HG02623 (cell line): Measurements from ENCODE around the gene THSD4.
"Not testable (repeated sequence)": the region's sequence is repeated elsewhere in the genome, so short reads cannot be mapped to it uniquely, and the experiment has no call there.

Experiments
- ATAC-seq: cut with Tn5 transposase; IDR thresholded peaks from one replicate; pipeline ENCODE4 v1.9.1; 2021; ENCODE audit warnings: moderate library complexity; ENCODE audit not compliant: unreplicated experiment

Gene THSD4

DNA sequence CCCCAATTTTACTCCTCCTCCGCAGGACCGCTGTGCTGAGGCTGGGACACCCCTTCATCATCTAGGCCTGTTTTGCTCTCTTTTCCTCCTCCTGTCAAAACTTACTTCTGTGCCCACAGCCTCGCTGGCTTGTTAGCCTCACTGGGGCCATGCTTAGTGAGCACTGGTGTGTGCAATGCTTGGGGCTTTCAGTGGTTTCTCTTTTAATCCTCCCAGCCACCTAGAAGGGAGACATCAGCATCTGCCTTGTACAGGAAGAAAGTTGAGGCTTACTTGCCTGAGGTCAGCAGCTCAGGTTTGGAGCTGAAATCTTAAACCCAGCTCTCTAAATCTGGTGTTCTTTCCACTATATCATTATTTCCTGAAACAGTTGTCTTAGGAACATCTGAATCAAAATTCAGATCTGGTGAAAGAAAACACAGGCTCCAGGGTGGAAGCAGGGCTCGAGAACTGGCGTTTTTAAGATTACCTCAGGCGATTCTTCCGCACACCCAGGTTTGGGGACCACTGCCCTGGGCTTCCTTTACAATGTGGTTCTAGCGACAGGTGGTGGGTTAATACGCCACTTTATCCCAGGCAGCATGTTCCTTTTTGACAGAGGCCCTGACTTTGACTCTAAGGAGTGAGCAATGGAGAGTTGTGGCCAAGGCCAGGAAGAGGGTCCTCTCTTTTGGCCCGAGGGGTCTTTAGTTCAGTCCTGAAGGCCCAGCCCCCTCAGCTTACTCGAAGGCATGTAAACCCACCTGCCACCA, 3.8 kb downstream of the THSD4 start:
- ATAC-seq: no peak

DNA sequence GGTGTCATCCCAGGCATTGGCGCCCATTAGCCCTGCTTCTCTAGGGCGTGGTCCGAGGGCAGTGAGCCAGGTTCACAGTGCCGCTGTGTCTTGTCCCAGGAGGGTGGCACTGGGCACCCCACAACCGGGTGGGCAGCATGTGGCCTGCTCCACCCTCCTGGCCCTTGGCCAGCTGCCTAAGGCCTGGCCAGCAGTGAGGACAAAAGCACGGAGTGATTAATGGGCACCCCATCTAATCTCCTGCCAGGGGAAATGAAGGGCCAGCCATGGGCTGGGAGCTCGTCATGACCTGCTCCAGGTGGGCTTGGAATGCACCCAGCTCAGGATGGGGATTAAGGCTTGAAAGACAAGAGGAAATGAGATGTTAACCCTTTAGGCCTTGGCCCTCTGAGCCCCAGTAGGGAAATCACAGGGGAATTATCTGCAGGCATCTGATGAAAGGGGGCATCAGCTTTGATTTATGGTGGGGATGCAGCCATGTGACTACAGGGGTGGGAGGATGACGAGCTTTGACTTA, 5.2 kb downstream of the THSD4 start:
- ATAC-seq: no peak

DNA sequence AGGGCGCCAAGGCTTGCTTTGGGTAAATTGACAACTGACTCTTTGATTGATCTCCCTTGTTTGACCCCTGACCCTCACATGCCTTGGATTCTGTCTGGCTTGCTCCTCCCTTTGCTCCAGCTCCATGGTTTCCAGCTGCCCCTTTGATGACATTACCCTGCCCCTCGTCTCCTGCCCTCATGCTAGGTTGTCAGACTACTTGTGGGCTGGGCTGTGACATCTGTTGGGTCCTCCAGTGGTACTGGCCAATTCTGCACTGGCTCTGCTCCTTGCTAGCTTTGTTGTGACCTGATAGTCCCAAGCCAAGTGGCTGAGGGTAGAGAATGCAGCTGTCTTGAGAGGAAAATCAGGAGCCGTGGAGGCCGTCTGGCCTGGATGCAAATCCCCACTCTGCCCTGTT, 6.2 kb downstream of the THSD4 start:
- no peak for ATAC-seq

DNA sequence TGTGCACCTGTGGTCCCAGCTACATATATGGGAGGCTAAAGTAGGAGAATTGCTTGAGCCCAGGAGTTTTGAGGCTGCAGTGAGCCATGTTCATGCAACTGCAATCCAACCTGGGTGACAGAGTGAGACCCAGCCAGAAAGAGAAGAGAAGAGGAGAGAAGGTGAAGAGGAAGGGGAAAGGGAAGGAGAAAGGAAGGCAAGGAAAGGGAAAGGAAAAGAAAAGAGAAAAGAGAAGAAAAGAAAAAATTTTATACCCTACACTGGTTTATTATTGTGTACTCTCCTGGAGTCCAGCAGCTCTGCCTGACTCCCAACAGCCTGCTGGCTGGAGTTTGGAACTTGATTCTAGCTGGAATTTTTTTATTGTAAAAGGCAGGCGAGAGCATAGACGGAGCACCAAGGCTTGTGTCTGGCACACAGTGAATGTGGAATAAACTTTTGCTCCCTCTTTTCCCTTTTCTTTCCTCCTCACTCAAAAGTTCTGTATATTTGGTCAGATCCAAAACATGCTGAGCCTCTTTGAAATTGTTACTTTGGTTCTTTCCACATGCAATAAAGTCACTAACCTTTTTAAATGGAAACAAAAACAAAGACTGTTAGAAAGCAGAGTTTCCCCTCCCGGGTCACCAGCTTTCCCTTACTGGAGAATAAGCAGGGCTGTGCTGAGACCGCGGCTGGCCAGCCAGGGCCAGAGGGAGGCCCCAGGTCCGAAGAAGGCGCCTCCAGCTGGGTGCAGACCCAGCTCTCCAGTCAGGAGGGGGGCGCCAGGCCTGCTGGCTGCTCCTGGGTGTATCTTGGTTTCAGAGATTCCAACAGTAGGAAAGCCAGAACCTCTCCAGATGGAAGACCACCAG, 9.9 kb downstream of the THSD4 start:
- no peak for ATAC-seq

DNA sequence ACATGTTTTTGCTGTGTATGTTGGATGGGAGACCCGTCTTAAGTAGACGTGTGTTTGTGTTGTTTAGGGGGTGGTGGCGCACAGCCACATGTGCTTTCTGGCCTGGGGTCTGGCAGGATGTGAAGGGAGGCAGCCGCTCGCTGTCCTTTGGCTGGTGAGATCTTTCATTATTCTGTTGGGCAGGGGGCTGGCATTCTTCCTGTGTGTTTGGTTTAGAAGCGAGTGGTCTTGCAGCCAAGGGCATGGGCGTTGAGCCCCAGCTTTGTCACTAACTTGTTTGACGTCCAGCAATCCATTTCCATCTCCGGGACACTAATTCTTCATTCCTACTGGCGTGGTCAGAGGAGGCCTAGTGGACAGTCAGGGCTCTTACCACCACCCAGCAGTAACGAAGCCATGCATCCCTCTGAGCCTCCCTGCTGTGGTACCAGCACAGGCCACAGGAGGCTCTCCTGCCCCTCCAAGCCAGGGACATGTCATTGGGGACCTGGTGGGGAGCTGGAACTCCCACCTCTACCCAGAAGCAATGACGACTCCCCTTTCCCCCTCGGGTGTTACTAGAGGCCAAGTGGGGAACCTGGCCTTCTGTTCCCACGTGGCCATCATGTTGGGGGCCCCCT, 10.7 kb downstream of the THSD4 start:
- no peak for ATAC-seq

DNA sequence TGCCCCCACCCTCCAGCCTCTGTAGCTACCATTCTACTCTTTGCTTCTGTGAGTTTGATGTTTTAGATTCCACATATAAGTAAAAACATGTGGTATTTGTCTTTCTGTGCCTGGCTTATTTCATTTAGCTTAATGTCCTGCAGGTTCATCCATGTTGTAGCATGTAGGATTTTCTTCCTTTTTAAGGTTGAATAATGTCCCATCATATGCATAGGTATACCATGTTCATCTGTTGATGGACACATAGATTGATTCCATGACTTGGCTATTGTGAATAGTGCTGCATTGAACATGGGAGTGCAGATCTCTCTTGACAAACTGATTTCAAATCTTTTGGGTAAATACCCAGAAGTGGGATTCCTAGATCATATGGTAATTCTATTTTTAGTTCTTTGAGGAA, 11.8 kb downstream of the THSD4 start:
- ATAC-seq: no peak

DNA sequence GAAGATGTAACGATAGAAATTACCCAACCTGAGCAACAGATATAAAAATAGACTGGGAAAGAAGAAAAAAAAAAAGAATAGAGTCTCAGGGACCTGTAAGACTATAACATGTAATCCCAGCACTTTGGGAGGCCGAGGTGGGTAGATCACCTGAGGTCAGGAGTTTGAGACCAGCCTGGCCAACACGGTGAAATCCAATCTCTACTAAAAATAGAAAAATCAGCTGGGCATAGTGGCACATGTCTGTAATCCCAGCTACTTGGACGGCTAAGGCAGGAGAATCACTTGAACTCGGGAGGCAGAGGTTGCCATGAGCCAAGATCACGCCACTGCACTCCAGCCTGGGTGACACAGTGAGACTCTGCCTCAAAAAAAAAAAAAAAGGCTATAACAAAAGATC, 12.9 kb downstream of the THSD4 start:
- not testable (repeated sequence) for ATAC-seq

DNA sequence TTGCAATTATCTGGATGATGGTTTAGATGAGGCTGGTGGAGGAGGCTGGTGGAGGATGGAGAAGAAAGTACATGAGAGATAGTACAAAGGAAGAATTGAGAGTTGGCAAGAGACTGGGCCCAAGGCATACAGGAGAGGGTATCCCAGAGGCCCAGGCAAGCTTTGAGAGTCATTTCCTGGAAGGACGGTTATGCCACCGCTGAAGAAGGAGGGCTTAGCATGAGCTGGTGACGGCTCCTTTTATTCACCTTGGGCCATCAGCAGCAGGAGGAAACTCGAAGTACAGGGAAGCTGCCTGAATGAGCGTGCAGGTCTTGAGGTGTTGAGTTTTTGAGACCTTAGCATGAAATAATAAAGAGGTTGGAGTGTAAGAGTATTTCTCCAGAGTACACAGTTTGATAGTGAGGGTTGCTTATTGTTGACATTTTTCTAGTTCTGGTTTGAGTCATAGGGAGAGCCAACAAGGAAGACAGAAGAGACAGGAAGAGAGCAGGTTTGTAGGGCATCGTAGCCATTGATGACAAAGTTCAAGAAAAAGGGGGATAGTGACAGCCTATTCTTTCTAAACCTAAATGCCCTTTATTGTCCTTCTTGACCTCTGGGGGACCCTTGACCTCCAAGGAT, 13.8 kb downstream of the THSD4 start:
- no peak for ATAC-seq

DNA sequence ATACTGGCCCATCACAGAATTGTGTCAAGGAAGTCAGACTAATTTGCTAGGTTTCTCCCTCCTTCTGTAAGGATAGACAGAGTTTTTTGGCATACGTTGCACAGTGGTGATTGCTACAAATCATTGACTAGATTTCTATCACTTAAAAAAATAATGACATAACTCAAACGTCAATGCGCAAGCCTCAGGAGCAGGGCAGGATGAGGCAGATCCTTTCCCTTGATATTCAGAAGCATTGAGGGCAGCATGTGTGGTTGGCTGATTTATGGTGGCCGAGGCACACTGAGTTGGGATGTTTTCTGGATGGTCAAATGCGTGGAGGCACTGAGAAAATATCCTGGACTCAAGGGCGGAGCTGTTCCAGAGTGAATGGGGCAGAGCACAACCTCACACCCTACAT, 14.4 kb downstream of the THSD4 start:
- ATAC-seq: no peak

DNA sequence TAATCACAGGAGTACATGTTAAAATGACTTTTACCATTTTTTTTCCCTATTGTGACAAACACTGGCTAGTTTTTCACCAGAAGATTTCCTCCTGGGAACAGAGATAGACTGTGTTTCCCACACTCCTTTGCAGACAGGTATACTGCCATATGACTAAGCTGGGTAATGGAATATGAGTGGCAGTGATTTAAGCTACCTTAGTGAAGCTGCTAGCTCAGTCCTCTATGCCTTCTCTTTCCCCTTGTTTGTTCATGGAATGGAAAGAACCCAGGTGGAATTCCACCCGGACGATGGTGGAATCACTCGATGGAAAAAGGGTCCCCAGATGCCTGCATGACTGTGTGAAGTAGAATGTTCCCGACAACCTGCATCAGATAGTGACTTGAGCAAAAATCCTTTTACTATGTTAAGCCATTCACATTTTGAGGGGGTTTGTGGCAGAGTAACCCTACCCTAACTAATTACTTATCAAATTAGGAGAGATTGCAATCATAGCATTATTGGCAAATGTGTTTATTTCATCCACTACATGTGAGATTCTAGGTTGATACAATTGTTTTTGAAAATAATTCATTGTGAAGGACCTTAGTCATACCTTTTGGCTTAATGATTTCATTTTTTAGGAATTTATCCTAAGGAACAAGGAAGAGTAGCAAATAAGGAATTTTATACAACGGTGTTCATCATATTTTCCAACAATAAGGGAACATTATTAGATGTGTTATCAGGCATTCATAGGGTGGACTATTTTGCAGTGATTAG, 16.5 kb downstream of the THSD4 start:
- no peak for ATAC-seq

DNA sequence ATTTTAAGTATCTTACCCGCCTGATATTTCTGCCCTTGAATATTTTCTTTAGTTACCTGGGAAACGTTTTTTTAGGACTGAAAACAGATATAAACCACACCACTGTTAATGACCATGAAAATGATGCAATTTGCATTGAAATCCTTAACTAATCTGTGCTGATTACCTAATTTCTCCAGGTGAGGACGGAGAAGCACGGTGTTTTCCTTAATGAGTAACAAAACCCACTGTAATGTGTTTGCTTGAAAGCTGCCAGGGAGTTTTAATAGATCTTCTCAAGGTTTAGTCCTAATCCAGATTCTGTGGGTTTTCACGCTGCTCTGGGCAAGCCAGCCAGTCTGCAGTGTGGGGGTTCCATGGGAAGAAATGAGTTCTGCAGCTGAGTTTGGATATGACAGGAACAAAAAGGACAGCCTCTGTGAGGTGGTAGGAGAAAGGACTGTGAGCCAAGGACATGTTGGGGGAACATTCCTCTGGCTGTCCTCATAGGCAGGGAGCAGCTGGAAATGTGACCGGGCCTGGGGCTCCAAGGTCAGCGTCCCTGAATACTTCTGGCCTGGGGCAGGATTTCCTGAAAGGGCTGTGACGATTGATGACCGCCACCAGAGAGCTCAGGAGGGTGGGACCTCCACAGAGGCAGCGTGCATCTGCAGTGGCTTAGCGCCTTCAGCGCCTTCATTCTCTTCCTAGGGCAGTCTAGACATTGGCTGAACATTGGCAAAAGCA, 18.6 kb downstream of the THSD4 start:
- no peak for ATAC-seq

DNA sequence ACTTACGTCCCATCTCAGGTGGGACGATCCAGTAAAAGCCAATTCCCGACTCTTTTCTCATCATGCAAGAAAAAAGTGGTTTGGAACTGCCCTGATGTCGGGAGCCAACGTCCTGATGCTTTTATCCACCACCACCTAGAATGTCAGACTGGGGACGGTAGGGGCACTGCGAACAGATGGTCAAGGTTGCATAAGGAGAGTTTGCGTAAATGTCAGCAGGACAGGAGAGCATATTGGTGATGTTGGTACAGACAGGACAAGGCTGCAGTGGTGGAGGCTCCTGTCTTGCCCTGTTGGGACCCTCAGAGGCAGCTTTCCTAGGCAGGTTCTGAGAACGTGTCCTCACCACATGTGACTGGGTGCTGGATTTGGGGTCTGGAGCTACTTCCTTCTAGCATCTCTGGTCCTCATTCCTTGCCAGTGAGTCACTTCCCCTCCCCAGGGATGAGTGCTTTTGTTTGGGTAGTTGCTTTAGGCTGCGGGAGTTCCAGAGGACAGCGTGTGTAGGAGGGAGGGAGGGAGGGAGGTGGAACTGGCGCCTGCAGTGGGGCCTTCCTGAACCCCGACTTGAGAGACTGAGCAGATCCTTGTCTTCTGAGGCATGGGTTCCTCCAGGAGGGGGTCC, 21.0 kb downstream of the THSD4 start:
- ATAC-seq: no peak

DNA sequence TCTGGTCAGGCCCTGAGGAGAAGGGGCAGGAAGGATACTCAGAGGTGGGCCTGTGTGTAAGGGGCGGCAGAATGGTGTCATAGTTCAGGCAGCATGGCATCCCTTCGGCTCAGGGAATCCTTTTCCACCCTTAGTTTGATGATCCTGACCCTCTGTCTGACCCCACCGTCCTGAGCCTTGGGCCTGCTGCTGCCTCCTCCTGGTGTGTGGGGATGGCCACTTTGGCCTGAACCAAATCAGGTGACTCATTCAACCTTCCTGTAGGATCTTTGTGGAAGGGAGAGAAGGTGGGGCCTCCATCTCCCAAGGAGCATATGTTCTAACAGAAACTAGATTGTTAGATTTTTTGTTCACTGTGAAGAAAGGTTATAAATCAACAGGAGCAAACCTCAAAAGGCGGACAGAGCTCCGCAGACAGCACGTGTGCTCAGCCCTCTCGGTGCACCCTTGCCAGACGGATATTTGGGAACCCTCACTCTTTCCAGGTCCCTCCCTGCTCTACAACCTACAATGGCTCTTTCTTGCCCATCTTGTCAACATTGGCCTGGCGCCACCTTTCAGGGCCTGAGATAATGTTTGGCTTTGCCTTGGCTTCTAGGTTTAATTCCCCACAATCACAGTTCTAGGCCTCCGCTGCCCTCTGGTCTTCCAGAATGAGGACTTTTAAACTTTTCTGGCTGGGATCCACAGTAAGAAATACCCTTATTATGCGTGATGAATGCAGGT, 21.7 kb downstream of the THSD4 start:
- no peak for ATAC-seq

DNA sequence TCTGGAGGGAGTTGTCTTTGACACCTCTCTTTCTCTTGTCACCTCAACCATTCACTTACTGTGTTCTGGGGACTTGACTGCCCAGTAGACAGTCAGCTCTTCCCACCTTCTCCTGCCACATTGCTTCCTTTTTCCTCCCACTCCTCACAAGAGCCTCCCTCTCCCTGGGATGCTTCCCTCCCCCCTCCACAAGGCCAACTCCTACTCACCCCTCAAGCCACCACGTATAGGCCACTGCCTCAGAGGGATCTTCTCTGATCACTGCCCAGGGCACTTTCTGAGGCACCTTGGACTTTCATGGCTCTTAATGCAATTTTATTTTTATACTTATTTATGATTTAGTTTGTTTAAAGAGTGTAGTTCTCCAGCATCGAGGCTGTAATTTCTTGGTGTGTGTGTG, 23.2 kb downstream of the THSD4 start:
- no peak for ATAC-seq

DNA sequence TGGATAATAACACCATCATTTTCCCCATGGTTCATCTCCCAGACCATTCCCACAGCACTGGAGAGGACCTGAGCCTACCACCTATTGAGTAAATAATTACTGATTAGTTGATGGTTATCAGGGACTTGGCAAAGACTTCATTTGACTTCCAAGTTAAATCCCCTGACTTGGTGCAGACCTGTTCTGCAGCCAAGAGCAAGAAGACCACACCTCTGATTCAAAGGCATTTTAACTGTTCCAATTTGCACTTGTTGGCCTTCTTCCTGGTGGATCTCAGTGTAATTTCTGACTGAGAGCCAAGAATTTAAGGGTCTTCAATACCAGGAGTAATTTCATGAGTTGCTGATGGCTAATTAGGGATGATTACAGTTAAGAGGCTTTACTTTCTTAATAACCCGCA, 24.0 kb downstream of the THSD4 start:
- no peak for ATAC-seq

DNA sequence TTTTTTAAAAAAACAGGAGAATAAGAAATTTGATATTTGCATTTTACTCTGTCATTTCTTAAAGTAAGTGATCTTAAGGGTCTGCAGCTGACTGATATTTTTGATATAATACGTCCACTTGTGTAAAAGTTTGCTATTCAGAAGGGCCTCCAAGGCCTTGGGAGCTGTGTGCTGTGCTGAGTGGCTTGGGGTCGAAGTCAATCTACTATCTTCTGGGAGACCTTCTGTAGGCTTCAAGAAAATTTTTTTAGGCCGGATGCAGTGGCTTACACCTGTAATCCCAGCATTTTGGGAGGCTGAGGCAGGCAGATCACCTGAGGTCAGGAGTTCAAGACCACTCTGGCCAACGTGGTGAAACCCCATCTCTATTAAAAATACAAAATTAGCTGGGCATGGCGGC, 26.3 kb downstream of the THSD4 start:
- ATAC-seq: no peak

DNA sequence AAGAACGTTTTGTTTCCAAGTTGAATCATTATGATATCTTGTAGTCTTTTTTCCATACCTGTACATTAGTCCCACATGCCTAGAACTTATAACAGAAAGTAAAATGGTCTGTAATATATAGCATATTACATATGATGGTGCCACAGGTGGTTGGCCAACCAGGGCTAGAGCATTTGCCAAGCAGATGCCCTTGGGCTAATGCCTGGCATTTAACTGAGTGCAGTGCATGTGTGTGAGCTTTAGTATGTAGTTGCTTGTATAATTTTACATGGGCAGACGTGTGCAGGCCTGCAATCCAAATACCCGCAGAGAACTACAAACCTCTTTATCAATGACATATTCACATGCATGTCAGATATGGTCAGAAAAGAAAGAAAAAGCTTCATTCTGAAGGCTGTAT, 27.5 kb downstream of the THSD4 start:
- ATAC-seq: no peak

DNA sequence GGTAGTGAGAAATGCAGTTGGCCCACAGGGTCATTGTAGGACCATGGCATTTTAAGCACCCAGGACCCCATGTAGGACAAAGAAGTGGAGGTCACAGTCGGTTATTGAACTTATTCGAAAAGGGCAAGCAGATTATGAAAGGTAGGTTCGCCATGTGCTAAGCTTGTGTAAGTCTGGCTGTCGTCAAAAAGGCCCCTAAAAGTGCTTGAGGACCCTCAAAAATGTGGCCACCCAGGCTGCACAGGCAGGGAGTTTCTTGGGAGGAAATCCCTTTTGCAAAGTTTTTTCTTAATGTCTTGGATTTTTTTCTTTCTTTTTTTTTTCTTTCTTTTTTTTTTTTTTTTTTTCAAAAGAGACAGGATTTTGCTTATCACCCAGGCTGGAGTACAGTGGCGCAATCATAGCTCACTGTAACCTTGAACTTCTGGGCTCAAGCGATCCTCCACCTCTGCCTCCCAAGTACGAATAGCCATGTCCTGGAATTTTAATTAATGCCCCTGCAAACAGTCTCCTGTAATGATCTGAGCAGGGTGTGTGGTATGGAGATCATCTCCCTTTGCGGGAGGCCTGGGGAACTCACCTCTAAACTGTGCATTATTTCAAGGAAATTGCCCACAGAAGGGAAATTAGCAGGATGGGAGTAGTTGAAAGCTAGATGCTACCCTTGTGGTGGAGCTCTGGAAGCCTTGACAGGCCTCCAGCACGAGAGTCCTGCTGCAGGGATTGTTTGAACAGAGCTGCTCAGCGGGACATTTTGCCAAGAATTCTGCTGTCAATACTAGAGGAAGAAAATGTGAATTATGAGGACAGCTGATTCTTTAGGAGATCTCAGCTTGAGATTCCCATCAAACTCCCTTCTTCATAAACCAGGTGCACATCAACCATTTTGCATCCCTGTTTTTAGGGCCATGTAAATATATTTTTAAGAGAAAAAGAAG, 28.4 kb downstream of the THSD4 start:
- ATAC-seq: no peak
